Transverse colon (tissue), 4 donors: ENCODE results near the gene PGLYRP2.

Source experiments
- EP300 ChIP-seq: sonication (generic); formaldehyde crosslinking; IDR thresholded peaks from one replicate; pipeline ENCODE4 v1.6.1; 2017; ENCODE audit warnings: antibody characterized with exemption, low read depth
- POLR2A ChIP-seq: fragments of 450-650 bp; IDR thresholded peaks from one replicate; pipeline ENCODE4 v1.6.1; 2016; ENCODE audit warnings: antibody characterized with exemption, mild to moderate bottlenecking, moderate library complexity
- POLR2AphosphoS5 ChIP-seq, 3 donors: sonication (generic); formaldehyde crosslinking; IDR thresholded peaks; one replicate each; pipeline ENCODE4 v1.6.1; 2016; ENCODE audit warnings: antibody characterized with exemption in 3 of 3
- TF ChIP-seq, protein P1 (sequence below), 5 experiments: fragments of 200-600 bp in 3 of 5; fragments of 450-650 bp in 2 of 5; sonication (generic) in 3 of 5; IDR thresholded peaks; 1 replicate in 2 of 5; 2 replicates in 3 of 5; pipeline ENCODE4 v1.5.1; 2016 to 2017; ENCODE audit warnings: antibody characterized with exemption in 5 of 5, inconsistent platforms in 3 of 5, mild to moderate bottlenecking in 2 of 5, moderate library complexity in 1 of 5

DNA sequence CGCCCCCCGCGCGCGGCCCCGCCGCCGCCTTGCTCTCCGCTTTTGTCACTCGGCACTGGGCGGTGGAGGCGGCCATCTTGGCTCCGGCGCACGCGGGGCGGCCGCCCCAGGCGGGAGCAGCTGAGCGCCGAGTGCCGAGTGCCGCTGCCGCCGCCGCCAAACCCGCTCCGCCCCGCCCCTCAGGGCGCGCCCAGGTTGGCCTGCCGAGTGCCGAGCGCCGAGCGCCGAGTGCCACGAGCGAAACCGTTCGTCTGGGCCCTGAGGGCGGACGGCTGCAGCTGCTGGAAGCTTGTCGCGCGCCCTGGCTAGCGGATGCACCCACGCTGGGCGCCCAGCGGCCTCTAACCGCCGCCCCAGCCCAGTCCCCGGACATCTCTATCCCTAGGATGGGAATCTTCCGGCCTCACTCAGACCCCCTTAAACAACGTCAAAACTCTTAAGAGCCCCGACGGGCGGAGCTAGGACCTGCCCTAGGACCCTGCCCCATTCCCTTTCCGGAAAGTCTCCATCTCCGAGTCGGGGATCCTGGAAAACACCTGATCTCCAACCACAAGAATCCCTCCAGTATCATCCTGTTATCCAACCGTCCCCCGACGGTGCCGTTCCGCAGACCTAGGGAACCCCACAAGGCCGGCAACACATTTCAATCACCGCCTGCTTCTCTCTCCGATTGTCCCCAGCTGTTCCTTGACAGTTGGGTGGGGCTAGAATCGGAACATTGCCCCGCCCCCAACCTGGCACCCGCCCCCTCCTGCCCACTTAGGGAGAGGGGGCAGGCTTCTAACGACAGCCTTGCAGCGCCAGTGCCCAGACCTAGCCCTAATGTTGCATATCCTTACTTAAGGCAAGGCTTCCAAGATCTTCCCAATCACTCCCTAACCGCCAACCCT lies 46.4 kb downstream of the PGLYRP2 start:
- TF ChIP-seq, protein P1, sequence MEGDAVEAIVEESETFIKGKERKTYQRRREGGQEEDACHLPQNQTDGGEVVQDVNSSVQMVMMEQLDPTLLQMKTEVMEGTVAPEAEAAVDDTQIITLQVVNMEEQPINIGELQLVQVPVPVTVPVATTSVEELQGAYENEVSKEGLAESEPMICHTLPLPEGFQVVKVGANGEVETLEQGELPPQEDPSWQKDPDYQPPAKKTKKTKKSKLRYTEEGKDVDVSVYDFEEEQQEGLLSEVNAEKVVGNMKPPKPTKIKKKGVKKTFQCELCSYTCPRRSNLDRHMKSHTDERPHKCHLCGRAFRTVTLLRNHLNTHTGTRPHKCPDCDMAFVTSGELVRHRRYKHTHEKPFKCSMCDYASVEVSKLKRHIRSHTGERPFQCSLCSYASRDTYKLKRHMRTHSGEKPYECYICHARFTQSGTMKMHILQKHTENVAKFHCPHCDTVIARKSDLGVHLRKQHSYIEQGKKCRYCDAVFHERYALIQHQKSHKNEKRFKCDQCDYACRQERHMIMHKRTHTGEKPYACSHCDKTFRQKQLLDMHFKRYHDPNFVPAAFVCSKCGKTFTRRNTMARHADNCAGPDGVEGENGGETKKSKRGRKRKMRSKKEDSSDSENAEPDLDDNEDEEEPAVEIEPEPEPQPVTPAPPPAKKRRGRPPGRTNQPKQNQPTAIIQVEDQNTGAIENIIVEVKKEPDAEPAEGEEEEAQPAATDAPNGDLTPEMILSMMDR (IDR thresholded peaks at IDR 0.05): no peak
- TF ChIP-seq POLR2A (no peak), EP300 (no peak), POLR2AphosphoS5 (IDR thresholded peaks at IDR 0.05) (peak; percentile 49 to 65 (median 56))
